ENCODE measurements around the gene TMIE.

Gene TMIE

GRCh38 chr3:46709721-46710120, 8.5 kb downstream of the TMIE start:
- DNase-seq, result no peak

DNA sequence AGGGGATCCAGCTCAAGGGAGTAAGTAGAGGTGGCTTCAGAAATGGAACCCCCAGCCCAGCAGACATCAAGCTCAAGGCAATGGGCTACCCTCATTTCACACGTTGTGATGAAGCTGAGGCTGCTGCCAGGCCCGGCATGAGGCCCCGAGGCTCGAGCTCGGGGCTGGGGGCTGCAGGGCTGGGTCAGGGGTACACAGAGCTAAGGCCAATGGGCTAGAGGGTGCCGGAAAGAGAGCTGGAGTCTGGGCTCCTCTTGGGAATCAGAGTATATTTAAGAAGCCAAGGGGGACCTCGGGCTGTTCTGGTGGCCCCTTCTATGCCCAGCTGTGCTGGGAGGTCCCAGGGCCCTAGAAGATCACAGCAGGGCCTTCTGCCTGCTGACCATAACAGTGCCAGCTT, 9.0 kb downstream of the TMIE start:
- peak; percentile 36 for DNase-seq

GRCh38 chr3:46710671-46711295, 9.6 kb downstream of the TMIE start:
- peak; percentile 38 for DNase-seq

DNA sequence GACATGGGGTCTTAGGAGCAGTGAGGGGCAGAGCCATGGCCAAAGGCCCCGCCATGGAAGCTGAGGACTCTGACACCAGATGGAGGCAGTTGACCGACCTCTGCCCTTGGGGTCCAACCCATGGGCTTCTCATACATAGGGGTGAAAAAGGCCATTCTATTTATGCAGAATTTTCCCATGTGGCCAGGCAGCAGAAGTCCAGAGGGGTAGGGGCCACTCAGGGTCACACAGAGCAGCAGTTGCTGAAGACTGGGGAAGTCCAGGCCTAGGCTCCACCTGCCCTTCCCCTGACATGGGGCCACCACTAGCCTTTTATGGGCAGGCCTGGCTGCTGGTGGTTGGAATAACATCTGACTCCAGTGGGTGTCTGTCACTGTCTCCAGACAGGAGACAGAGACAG, 10.1 kb downstream of the TMIE start:
- DNase-seq, result peak; percentile 42

- peak; percentile 40 for DNase-seq
Measured at GRCh38 chr3:46711760-46712159, 10.6 kb downstream of the TMIE start.

GRCh38 chr3:46712191-46713049, 11.2 kb downstream of the TMIE start:
- peak; percentile 37 for DNase-seq

- DNase-seq, result no peak
Measured at GRCh38 chr3:46713050-46713897, 12.1 kb downstream of the TMIE start.

DNA sequence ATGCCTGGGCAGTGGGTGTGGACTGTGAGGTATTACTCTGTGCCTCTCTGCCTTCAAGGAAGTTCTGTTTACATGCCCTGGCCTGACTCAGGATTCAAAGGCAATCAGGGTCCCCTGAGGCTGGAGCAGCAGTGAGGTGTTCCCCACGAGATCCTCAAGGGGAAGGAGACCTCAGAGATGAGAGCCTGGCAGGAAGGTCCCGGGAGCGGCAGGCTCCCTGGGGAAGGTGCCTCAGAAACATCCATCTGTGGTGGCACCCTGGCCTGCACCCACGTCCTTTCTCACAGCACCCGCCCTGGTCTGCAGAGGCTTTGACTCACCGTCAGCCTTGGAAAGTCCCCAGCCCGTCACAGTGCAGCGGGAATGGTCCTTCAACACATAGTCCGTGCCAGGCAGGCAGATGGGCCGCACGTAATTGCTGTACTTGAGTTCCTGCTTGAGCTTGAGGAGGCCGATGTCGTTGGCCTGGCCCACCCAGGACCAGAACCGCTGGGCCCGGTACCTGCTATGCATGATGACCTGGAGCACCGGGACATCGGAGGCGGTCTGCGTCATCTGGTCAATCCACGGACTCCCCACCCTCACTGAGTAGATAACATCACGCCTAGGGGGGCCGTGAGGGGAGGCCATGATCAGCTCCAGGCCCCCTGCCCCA, 12.8 kb downstream of the TMIE start:
- DNase-seq, result peak; percentile 55

DNA sequence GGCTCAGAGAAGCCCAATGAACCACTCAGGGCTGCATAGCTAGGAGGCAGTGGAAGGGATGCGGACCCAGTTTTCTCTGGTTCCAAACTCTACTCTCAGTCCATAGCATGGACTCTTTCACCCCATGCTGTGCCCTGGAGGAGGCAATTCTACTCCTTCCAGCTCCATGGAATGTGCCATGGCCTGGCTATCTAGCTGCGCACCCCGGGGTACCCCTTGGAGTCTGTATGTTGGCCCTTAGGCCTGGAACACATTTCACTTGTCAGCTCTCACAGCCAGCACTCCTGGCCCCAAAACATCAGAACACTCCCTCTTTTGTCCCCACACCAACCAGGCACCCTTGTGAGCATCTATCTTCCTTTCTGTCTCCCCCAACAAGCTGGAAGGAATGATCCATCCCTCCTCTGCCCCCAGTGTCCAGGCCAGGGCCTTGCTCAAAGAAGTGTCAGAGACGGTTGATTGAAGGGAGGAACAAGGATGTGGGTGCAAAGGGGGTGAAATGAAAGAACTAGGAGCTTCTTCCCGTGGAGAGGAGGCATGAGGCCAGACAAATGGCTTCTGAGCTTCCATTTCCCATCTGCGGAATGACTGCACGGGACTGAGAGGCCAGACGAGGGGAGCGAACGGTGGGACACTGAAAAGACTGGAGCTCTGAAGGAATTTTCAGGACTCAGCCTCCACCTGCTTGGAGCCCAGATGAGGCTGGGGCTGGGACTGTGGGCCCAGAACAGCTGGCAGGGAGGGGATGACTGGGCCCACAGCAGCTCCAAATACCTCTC, 13.7 kb downstream of the TMIE start:
- no peak for DNase-seq

DNA sequence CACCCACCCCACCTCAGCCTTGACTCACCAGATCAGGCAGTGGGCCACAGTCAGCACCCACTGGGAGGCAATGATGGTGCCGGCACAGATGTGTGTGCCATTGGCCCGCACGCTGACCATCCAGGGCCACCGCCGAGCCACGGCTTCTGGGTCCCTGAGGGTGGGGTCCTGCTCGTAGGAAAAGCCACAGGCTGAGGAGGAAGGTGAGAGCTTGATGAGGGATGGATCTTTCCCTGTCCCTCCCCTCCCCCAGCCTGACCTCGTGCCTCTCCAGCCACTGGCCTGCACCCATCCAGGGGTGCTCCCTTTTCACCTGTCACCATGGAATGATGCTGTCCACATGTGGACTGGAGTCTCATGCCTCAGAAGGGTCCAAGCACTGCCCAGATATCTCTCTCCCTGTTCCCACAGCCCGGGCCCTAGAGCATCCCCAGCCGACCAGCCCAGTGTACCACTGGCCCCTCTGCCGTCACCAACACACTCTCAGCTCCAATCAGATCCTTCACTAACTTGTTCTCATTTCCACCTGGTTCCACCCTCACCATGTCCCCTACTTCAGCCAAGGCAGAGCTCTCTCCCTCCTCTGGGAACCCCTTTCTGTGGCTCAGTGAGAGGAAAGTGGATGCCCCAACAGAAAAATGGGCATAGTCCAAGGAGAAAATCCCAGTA, 14.4 kb downstream of the TMIE start:
- no peak for DNase-seq

DNA sequence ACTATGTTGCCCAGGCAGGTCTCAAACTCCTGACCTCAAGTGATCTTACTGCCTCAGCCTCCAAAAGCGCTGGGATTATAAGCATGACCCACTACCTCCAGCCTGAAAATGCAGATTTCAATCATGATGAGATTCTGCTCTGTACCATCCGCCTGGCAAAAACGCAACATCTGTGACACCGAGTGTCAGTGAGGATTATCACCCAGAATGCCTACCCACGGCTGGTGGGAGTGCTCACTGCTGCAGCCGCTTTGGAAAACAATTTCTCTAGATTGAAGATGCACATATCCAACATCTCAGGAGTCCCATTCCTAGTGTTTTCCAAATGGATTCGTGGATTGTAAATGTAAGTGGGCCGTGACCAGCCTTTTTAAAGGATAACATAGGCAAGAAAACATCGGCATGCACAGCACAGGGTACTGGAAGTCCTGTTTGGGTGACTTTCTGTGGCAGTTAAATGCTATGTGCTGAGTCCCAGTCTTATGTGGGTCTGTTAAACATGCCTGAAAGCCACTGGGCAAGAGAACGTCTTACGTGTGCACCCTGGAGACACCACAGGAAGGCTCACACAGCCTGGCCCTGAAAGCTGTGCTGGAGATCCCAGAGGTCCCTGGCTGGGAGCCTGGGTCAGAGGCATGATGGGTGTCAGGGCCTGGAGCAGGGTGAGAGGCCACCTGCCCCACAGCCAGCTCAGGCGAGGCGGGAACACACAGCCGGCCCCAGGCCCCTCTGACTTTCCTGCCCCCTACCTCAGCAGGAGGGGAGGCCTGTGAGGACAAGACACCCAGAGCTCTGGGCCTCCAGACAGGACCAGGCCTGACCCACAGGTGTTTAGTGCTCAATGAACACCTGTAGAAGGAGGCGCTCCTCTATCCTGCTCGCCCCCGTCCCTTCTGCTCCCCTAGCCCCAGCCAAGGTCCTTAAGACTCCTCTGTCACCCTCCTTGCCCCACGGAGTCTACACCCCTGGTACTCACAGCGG, 15.6 kb downstream of the TMIE start:
- DNase-seq, result peak; percentile 48

DNA sequence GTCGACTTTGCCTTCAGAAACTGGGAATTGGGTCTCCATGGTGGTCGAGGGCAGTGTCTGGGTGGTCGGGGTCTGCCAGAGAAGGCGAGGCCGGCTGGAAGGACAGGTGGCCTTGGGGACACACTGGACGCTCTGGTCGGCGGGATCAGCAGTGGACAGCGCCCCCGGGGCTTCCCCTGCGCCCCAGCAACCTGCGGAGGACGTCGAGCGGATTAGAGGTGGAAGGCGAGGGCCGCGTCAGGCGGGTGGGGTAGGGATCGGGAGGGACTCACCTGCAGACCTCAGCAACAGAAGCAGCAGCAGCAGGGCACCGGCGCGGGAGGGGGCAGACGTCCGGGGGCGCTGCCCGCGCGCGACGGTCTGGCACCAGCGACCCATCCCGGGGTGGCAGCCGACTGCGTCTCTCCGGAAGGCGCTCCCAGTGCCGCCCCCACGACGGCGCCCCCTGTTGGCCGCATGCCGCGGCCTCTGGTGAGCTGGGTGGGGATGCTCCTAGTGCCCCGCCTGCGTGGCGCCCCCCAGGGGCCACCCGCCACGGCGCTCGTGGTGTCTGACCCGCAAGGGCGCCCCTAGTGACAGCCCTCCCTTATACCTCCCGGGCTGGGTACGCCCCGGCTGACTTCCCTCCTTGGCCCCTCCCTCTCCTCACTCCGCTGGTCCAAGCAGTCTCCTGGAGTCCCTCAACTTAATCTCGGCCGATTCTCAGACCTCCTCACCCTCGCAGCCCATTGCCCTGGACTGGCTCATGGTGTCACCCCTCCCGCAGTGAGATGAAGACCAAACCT, 16.4 kb downstream of the TMIE start, which contains the start of gene PRSS50:
Gene PRSS50 (minus strand): TSS at position 423 of the 785 bp plus-strand sequence. CDS start 45 bp downstream, at position 378.
- DNase-seq, result peak; percentile 74

DNA sequence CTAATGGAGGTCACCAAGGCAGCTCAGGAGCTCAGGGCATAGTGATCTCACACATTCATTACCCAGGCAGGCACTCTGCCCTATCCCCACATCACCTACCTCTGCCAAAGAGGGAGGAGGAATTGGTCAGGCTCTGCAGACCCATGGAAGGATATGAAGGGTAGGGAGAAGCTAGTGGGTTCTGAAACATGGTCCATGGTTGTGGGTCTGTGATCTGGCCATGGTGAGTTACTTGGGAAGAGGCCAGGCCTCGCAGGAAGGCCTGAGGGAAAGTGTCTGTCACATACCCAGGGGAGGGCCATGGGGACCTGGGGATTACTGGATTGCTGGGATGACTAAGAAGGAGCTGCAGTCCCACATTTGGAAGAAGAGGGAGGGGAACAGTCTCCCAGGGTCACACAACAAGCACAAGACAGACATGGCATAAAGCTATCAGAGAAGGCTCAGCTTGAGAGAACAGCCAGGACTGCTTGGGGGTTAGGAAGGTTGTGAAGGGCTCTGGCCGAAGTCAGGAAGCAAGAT, 17.9 kb downstream of the TMIE start:
- no peak for DNase-seq

DNA sequence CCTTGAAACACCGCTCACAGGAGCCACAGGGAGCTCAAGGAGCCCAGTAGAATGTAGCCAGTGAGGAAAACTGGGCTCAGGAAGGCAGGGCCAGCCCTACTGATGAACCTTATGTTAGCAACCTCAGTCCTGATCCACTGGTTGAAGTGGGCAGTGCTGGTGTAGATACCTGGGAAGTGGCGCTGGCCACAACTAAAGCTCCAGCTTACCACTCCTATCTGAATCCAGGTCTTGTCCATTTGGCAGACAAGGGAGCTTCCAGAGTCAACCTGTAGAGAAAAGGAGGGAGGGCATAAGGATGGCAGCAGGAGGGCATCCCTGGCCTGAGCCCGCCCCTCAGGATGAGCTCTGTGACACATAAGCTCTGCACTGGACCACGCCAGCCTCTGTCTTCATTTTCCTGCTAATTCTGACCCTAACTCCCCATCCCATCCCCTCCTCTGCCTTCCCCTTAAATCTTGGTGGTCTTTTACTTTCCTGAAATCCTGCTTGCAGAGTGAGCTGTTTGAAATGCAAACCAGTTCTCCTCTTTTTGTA, 18.6 kb downstream of the TMIE start:
- DNase-seq, result no peak

DNA sequence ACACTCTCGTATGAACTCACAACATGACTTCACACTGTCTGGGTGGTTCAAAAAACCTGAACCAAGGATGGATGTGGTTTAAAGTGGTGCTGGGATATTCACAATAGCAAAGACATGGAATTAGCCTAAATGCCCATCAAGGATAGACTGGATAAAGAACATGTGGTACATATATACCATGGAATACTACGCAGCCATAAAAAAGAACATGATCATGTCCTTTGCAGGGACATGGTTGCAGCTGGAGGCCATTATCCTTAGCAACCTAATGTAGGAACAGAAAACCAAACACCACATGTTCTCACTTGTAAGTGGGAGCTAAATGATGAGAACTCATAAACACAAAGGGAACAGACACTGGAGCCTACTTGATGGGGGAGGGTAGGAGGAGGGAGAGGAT, 19.8 kb downstream of the TMIE start:
- no peak for DNase-seq

- no peak for DNase-seq
Measured at GRCh38 chr3:46722443-46722842, 21.3 kb downstream of the TMIE start.

DNA sequence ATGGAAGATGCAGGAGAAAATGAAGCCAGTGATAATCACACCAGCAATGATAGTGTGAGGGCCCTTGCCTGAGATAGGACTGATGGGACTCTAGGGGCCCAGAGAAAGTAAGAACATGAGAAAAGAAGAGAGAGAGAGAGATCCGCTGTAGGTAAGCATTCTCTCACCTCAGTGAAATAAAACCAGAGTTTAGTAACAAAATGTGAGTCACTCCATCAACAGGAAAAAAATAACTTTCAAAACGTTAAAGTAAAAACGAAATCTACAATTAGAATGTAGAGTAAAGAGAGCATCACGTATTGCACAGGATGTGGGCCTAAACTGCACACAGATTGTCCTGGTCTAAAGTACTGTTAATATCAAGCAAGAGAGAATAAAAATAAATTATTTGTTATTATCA, 23.2 kb downstream of the TMIE start:
- no peak for DNase-seq

DNA sequence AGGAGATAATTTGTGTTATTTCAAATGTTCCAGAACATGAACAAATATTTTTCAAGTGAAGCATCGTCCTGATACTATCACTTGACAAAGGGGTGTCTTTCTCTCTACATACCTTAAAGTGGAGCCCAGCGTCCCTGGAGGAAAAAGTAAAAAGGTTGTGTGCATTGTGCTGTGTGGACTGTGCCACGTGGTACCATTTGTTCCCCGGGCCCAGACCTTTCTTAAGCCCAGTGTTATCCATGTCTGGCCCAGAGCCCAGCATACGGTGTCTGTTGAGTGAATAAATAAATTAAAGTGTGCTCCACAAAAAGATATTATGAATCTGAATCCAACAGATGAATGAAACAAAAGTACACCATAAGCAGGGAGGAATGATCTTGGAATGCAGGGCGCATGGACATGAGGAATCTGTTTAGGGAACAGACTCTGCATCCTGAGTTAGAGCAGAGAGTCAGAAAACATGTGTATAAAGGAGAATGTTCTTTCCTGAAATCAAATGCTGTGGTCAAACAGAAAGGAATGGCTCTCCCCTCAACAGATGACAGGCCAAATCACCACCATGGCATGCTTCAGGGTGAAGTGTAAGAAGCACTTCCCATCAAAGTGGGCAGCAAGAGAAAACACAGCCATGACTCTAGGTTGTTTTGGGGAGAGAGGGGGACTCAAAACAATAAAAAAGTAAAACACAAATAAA, 24.6 kb downstream of the TMIE start:
- no peak for DNase-seq

Measured in activated CD8-positive, alpha-beta memory T cell treated with anti-CD3 and anti-CD28 coated beads, Interleukin-2, amount 50 U/mL, for 48 hours (primary cell).